HEK293 (cell line): ENCODE measurements around the gene MRPL43.

ENCODE experiments used
- FEZF1 ChIP-seq: fragments of 450-650 bp; formaldehyde crosslinking; IDR thresholded peaks from 2 replicates; pipeline ENCODE4 v1.5.1; 2016; ENCODE audit warnings: missing biosample characterization, missing genetic modification characterization
- ZNF747 ChIP-seq: fragments of 450-650 bp; formaldehyde crosslinking; IDR thresholded peaks from 2 replicates; pipeline ENCODE4 v1.5.1; 2016; ENCODE audit warnings: missing biosample characterization, missing genetic modification characterization
- ZNF768 ChIP-seq: fragments of 450-650 bp; formaldehyde crosslinking; IDR thresholded peaks from 2 replicates; pipeline ENCODE4 v1.5.1; 2018; ENCODE audit warnings: missing biosample characterization, mild to moderate bottlenecking, missing genetic modification characterization
- TF ChIP-seq, protein P1 (sequence below): fragments of 450-650 bp; formaldehyde crosslinking; IDR thresholded peaks from 2 replicates; pipeline ENCODE4 v1.5.1; 2016; ENCODE audit warnings: missing biosample characterization, missing genetic modification characterization
- TF ChIP-seq, protein P2 (sequence below): fragments of 450-650 bp; formaldehyde crosslinking; IDR thresholded peaks from 2 replicates; pipeline ENCODE4 v1.5.1; 2016; ENCODE audit warnings: missing biosample characterization, missing genetic modification characterization

DNA sequence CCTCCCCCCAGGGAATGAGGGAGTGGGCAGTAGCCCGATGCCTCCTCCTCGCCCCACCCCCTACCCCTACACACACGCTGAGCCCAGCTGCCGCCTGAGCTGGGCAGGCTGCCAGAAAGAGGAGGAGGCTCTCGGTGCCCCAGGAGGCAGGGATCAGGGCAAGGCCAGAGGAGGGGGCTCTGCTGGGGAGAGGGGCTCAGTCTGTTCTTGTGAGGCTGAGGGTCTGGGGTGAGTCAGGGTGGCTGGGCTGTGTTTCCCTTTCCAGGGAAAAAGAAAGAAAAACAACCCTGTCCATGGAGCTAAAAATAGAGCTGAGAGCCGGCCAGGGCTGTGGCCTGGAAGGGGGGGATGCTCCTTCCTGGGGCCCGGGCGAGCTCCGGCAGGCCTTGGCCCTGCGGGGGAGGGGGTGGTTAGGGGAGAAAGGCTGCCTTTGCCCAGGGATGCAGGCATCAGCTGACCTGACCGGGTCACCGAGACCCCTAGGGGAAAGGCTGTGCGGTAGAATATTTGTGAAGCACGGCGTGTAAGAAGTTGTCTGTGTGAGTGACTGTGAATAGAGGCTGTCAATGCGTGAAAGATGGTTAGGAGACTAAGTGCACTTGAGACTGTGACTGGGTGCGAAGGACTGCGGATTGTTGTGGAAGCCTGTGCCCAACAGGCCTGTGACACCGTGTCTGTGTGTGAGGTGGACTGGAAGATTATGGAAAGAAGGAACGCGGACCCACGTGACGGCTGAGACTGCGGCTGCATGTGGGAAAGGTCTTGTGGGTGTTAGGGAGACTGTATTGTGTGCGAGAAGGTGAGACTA lies 11.1 kb upstream of the MRPL43 start:
- TF ChIP-seq, protein P1, sequence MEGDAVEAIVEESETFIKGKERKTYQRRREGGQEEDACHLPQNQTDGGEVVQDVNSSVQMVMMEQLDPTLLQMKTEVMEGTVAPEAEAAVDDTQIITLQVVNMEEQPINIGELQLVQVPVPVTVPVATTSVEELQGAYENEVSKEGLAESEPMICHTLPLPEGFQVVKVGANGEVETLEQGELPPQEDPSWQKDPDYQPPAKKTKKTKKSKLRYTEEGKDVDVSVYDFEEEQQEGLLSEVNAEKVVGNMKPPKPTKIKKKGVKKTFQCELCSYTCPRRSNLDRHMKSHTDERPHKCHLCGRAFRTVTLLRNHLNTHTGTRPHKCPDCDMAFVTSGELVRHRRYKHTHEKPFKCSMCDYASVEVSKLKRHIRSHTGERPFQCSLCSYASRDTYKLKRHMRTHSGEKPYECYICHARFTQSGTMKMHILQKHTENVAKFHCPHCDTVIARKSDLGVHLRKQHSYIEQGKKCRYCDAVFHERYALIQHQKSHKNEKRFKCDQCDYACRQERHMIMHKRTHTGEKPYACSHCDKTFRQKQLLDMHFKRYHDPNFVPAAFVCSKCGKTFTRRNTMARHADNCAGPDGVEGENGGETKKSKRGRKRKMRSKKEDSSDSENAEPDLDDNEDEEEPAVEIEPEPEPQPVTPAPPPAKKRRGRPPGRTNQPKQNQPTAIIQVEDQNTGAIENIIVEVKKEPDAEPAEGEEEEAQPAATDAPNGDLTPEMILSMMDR, result no peak
- TF ChIP-seq ZNF747, result no peak
- no peak for TF ChIP-seq FEZF1
- no peak for TF ChIP-seq ZNF768
- TF ChIP-seq, protein P2, sequence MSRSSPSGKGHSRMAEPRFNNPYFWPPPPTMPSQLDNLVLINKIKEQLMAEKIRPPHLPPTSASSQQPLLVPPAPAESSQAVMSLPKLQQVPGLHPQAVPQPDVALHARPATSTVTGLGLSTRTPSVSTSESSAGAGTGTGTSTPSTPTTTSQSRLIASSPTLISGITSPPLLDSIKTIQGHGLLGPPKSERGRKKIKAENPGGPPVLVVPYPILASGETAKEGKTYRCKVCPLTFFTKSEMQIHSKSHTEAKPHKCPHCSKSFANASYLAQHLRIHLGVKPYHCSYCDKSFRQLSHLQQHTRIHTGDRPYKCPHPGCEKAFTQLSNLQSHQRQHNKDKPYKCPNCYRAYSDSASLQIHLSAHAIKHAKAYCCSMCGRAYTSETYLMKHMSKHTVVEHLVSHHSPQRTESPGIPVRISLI (tag by site-specific recombination), result no peak
